ENCODE results near the gene DNAH6.

DNA sequence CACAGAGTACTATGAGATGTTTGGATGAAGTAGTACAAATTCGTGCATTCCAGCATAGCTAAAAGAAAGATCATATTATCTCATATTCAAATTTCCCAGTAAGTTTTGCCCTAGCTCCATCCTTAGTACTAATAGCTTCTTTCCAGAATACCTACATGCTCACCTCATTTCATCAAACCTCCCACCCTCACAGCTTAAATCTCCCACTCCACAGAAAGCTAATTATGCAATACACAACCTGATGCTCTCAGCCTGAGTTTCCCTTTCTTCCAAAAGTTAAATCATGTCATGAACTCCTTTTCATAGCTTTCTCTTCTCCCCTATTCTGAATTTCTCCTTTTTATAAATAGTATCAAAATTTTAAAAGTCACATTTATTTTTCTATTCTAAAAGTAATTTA lies 34.6 kb downstream of the DNAH6 start:
- TF ChIP-seq YY1 (IDR thresholded peaks at IDR 0.05; ENCODE audit: insufficient read depth, insufficient read length) (no peak), ZNF274 (IDR thresholded peaks at IDR 0.05; ENCODE audit: low read depth, low read length) (no peak)

Measured in NT2/D1 (cell line).